Brain microvascular endothelial cell (primary cell): ENCODE results near the gene ADAM22.

Source experiments
- DNase-seq: peaks from one replicate; pipeline ENCODE4 v3.0.0-alpha.2; 2020
- H3K27ac ChIP-seq: fragments of 250-450 bp; sonication (Bioruptor Pico); 2 replicates; pipeline ENCODE4 v1.5.1; 2020; ENCODE audit warnings: mild to moderate bottlenecking, moderate library complexity
- H3K27me3 ChIP-seq: fragments of 250-450 bp; sonication (Bioruptor Pico); replicated peaks from 2 replicates; pipeline ENCODE4 v1.5.1; 2020; ENCODE audit warnings: mild to moderate bottlenecking
- H3K36me3 ChIP-seq: fragments of 250-450 bp; sonication (Bioruptor Pico); replicated peaks from 2 replicates; pipeline ENCODE4 v1.5.1; 2020; ENCODE audit warnings: mild to moderate bottlenecking
- H3K4me3 ChIP-seq: 2 replicates; pipeline ENCODE4 v1.5.1; 2011; ENCODE audit warnings: low read depth, mild to moderate bottlenecking, control low read depth, low read length, moderate library complexity
- CTCF ChIP-seq: IDR thresholded peaks from 2 replicates; pipeline ENCODE4 v1.5.1; 2011; ENCODE audit warnings: low read depth, mild to moderate bottlenecking, moderate library complexity, low read length, control low read depth, inconsistent platforms; ENCODE audit errors: missing control alignments
- in situ Hi-C: cut with HindIII; loops from 2 replicates; pipeline ENCODE4 v1.10.0; 2017; ENCODE audit warnings: low sequenced_read_pairs, low pct_ligation_motif_present

ADAM22 gene

GRCh38 chr7:87982116-87982515 is 48.1 kb downstream of the ADAM22 start:
- TF ChIP-seq CTCF: no peak
- Histone ChIP-seq H3K36me3 (no peaks in the 10 kb centered on the region), H3K4me3 (no peak overlapping the region), H3K27me3 (no peaks in the 10 kb centered on the region), H3K27ac (no peak overlapping the region)
- in situ Hi-C loops: no loop called here
- no peak for DNase-seq

GRCh38 chr7:87984088-87984487 is 50.0 kb downstream of the ADAM22 start:
- DNase-seq: no peak
- H3K36me3 ChIP-seq: no peaks in the 10 kb centered on the region
- no peak overlapping the region for H3K4me3 ChIP-seq
- no peak for TF ChIP-seq CTCF
- in situ Hi-C loops: no loop called here
- no peaks in the 10 kb centered on the region for H3K27me3 ChIP-seq
- H3K27ac ChIP-seq: no peak overlapping the region

- in situ Hi-C loops: no loop called here
- no peak overlapping the region for H3K4me3 ChIP-seq
- no peaks in the 10 kb centered on the region for H3K36me3 ChIP-seq
- H3K27ac ChIP-seq: no peak overlapping the region
- DNase-seq: no peak
- TF ChIP-seq CTCF: no peak
- no peaks in the 10 kb centered on the region for H3K27me3 ChIP-seq
Observed at GRCh38 chr7:87993269-87993668, 59.2 kb downstream of the ADAM22 start.

- in situ Hi-C loops: no loop called here
- Histone ChIP-seq H3K27me3 (no peaks in the 10 kb centered on the region), H3K36me3 (no peaks in the 10 kb centered on the region), H3K27ac (no peak overlapping the region), H3K4me3 (no peak overlapping the region)
- no peak for DNase-seq
- TF ChIP-seq CTCF: no peak
Observed at GRCh38 chr7:87999261-87999660, 65.2 kb downstream of the ADAM22 start.

DNA sequence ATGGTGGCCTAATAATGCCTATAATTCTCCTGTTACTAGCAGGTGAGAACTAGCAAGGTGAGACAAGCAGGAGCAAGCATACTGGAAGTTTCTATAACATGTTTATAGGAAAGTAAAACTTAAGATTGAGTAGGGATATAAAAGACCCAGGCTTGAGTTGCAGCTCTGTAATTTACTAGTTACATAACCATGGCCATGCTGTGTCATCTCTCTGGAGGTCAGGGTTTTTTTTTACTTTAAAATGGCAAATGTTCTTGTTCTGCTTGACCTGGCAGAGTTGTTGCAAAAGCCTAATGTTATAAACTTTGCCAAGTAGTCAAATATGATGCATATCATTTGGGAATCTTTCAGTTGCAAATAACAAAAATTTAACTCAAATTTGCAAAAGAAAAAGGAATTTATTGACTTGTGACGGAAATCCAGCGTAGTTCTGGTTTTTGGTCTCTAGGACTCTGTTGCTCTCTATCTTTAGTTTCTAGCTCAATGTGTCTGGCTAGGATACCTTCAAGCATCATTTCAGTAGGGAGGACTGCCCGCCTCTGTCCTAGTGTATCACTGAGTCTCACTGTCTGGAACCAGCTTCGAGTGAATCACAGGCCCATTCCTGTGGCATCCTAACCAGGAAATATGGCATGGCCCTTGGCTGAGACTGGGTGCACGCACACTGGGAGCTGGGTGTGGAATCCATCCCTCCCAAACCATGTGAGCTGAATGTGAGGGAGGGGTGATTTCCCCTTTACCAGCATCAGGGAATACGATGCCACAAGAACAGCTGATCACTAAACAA is 67.9 kb downstream of the ADAM22 start:
- Histone ChIP-seq H3K36me3 (no peaks in the 10 kb centered on the region), H3K4me3 (no peak overlapping the region), H3K27ac (no peak overlapping the region), H3K27me3 (no peaks in the 10 kb centered on the region)
- DNase-seq: no peak
- TF ChIP-seq CTCF: no peak
- in situ Hi-C loops: no loop called here

DNA sequence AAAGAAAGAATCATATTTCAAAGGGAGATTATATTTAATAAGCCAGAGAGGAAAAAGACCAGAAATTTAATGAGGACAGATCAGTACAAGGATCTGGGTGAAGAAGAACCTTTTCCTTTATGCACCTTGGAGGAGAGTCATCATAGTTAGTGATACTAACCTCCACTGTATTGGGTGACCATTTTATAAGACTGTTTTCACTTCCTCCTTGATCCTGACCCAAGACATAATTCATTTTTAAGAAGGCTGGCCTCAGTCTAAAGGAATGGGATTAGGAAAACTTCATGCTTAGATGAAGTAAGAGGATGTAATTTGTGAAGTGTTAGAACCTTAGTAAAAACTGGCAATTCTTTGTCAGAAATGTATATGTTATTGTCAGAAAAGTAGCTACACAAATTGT is 68.6 kb downstream of the ADAM22 start:
- Histone ChIP-seq H3K27ac (no peak overlapping the region), H3K4me3 (no peak overlapping the region), H3K27me3 (no peaks in the 10 kb centered on the region), H3K36me3 (no peaks in the 10 kb centered on the region)
- TF ChIP-seq CTCF: no peak
- in situ Hi-C loops: no loop called here
- no peak for DNase-seq
